Psoas muscle (tissue), 8 donors: ENCODE results near the gene TYROBP. TPM values are rescaled to one million over a fixed set of nuclear protein-coding genes. Genes with fewer than 3 reads are reported as not detected.
"Not testable (repeated sequence)": the region's sequence is repeated elsewhere in the genome, so short reads cannot be mapped to it uniquely, and the experiment has no call there.

ENCODE experiments used
- ATAC-seq, 4 donors: fragments of 200-7000 bp; cut with Tn5 transposase; one replicate each; pipeline ENCODE4 v1.9.1; 2020; ENCODE audit warnings: moderate library complexity in 3 of 4, mild to moderate bottlenecking in 2 of 4
- DNase-seq, 2 donors: peaks; one replicate each; pipeline ENCODE4 v3.0.0-alpha.2; 2020
- H3K27ac ChIP-seq: fragments of 200-600 bp; one replicate; pipeline ENCODE4 v1.8.0; 2022
- H3K27me3 ChIP-seq, 3 donors: fragments of 200-600 bp in 1 of 3; one replicate each; pipeline versions ENCODE4 v1.6.1 to v1.8.0; 2013 to 2022; ENCODE audit warnings: low read length in 2 of 3, mild to moderate bottlenecking in 2 of 3, moderate library complexity in 1 of 3; ENCODE audit not compliant: insufficient read depth in 3 of 3
- H3K36me3 ChIP-seq, 2 donors: fragments of 200-600 bp in 1 of 2; one replicate each; pipeline versions ENCODE4 v1.6.1 to v1.8.0; 2013 to 2022; ENCODE audit warnings: low read depth in 1 of 2, mild to moderate bottlenecking in 1 of 2, moderate library complexity in 1 of 2; ENCODE audit not compliant: insufficient read depth in 1 of 2
- H3K4me1 ChIP-seq: fragments of 200-600 bp; one replicate; pipeline ENCODE4 v1.8.0; 2022
- H3K4me3 ChIP-seq: fragments of 200-600 bp; one replicate; pipeline ENCODE4 v1.8.0; 2022; ENCODE audit warnings: mild to moderate bottlenecking
- H3K9me3 ChIP-seq: fragments of 200-600 bp; one replicate; pipeline ENCODE4 v1.8.0; 2022
- WGBS, 3 donors: extraction: QIAGEN DNeasy Blood & Tissue Kit; methylation state at CpG; one replicate each; pipeline versions ENCODE4 v1.1.6 to v1.1.7; 2013; 5-methylcytosine and 5-hydroxymethylcytosine counted together
- intact Hi-C, 2 donors: fragments of 100-400 bp; cut with DNase I; formaldehyde crosslinking; loops; one replicate each; pipeline versions ENCODE4 v1.11.0 to v1.14.2; 2022
- long read RNA-seq, 2 donors: library from polyadenylated mRNA; unstranded; transcript quantifications; one replicate each; pipeline ENCODE4 v2.0.0, GENCODE V29; 2021
- polyA plus RNA-seq, 3 donors: library from polyadenylated mRNA; stranded (reverse); fragments of 200-250 nt; gene quantifications; one replicate each; pipeline ENCODE4 v1.2.3, GENCODE V29; 2013
- total RNA-seq, 4 donors: library from RNA; stranded (reverse); fragmentation: NEBNext Ultra II Directional in 2 of 4; extraction: Animal tissue kit (Norgen Biotek cat#: 25700) in 2 of 4; gene quantifications; one replicate each; pipeline versions ENCODE4 v1.2.1 to v1.2.4, GENCODE V29; 2021 to 2023
- TF ChIP-seq, protein P1 (sequence below): fragments of 200-600 bp; IDR thresholded peaks from one replicate; pipeline ENCODE4 v1.8.0; 2022; ENCODE audit warnings: antibody characterized with exemption
- donor health status: healthy with polysubstance abuse.
- donor health status: DM: no; HTN: no; CAD: no; lungs with moderate emphysema.
- donor health status: Bipolar disorder and iron deficiency.
- donor health status: healthy.
- donor health status: DM: yes; HTN: yes; CAD: no.
- donor health status: DM: no; HTN: no; CAD: no.
- donor health status: DM: no; HTN: no; CAD: no.
- donor health status: DM: yes; HTN: yes; CAD: no.

The TYROBP gene
- total RNA-seq: 10 to 100 TPM in 3 of 4 donors, 1 to 10 TPM in 1; 9.4 to 22.1 (median 14.2) TPM
- polyA plus RNA-seq: 10 to 100 TPM in 2 of 3 donors, 1 to 10 TPM in 1; 7.8 to 19.1 (median 10.6) TPM
- long read RNA-seq, donor 1, partial matches to known transcripts: 4 of 7 reads
- long read RNA-seq, donor 1, other reads (novel, unspliced or antisense): 0 of 7 reads
- long read RNA-seq, donor 2, partial matches to known transcripts: 2 of 8 reads
- long read RNA-seq, donor 2, other reads (novel, unspliced or antisense): 1 of 8 reads

DNA sequence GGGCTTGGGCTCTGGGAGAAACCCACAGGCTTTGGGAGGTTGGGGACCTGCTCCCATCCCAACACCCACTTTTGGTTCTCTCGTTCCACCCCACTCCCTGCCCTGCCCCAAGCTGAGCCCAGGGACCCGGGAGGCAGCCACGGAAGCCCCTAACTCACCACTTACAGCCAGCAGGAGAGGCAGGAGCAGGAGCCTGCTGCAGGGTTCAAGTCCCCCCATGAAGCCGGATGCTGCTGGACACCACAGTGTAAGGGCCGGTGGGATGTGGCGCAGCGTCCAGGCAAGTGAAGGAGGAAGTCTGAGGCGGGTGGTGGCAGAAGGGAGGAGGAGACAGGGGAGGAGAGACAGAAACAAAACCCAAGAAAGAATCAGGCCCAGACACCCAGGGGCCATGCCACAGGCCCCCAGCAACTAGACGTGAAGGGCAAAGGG is at the start of gene TYROBP:
Gene TYROBP (minus strand): TSS at position 286 of the 432 bp plus-strand sequence. CDS start 67 bp downstream, at position 219.
- H3K27ac ChIP-seq: no peak within 1 kb of the TSS
- no peaks in the 10 kb centered on the region for H3K4me1 ChIP-seq
- intact Hi-C loops: no loop called here
- H3K4me3 ChIP-seq: peak within 1 kb of the TSS; percentile 42
- H3K27me3 ChIP-seq: no peaks in the 10 kb centered on the region
- WGBS, 3 donors: 52 to 62% (median 52%) methylated on average over 9 of the region's 9 CpGs
- no peaks in the 10 kb centered on the region for H3K36me3 ChIP-seq
- H3K9me3 ChIP-seq: no peaks in the 10 kb centered on the region
- DNase-seq: peak in 1 of 2 donors; percentile 67
- peak in 1 of 4 donors; percentile 42 for ATAC-seq
- TF ChIP-seq, protein P1, sequence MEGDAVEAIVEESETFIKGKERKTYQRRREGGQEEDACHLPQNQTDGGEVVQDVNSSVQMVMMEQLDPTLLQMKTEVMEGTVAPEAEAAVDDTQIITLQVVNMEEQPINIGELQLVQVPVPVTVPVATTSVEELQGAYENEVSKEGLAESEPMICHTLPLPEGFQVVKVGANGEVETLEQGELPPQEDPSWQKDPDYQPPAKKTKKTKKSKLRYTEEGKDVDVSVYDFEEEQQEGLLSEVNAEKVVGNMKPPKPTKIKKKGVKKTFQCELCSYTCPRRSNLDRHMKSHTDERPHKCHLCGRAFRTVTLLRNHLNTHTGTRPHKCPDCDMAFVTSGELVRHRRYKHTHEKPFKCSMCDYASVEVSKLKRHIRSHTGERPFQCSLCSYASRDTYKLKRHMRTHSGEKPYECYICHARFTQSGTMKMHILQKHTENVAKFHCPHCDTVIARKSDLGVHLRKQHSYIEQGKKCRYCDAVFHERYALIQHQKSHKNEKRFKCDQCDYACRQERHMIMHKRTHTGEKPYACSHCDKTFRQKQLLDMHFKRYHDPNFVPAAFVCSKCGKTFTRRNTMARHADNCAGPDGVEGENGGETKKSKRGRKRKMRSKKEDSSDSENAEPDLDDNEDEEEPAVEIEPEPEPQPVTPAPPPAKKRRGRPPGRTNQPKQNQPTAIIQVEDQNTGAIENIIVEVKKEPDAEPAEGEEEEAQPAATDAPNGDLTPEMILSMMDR: no peak

DNA sequence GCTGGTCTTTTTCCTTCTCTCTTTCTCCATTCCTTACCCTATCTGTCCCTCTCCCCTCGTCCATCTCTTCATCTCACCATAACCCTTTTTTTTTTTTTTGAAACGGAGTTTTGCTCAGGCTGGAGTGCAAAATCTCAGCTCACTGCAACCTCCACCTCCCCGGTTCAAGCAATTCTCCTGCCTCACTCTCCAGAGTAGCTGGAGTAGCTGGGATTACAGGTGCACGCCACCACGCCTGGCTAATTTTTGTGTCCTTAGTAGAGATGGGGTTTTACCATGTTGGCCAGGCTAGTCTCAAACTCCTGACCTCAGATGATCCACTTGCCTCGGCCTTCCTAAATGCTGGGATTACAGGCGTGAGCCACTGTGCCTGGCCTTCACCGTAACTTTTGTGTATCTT is 49.3 kb upstream of the TYROBP start:
- peaks cover 0 to 37% (median 16%) of the 10 kb centered on the region in 3 donors for H3K27me3 ChIP-seq
- intact Hi-C loops, H3K4me3 ChIP-seq, DNase-seq, H3K4me1 ChIP-seq, H3K9me3 ChIP-seq, H3K36me3 ChIP-seq, H3K27ac ChIP-seq, ATAC-seq: not testable (repeated sequence)
- 71 to 72% (median 71%) methylated on average over 8 of the region's 8 CpGs for WGBS, 3 donors

DNA sequence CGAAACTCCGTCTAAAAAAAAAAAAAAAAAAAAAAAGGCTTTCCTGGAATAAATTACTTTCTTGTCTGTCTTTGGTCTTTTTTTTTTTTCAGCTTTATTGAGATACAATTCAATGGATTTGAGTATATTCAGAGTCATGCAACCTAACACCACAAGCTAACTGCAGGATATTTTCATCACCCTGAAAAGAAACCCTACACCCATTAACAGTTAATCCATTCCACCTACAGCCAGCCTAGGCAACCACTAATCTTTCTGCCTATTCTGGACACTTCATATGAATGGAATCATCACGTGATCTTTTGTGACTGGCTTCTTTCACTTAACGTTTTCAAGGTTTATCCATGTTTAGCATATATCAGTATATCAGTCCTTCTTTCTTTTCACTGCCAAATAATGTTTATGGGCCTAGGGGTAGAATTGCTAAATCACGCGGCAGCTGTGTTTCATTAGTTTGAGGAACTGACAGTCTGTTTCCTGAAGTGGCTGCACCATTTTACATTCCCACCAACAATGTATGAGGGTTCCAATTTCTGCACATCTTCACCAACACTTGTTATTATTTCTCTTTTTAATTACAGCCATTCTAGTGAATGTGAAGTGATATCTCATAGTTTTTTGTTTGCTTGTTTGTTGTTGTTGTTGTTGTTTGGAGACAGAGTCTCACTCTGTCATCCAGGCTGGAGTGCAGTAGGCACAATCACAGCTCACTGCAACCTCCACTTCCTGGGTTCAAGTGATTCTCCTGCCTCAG is 48.0 kb upstream of the TYROBP start:
- Histone ChIP-seq H3K27me3 (peaks cover 0 to 33% (median 16%) of the 10 kb centered on the region in 3 donors), H3K4me3 (no peak overlapping the region), H3K27ac (no peak overlapping the region), H3K36me3 (no peaks in the 10 kb centered on the region), H3K9me3 (no peaks in the 10 kb centered on the region), H3K4me1 (no peaks in the 10 kb centered on the region)
- DNase-seq (no peak), ATAC-seq (no peak)
- intact Hi-C loops: no loop called here
- TF ChIP-seq, protein P1: no peak
- whole genome bisulfite sequencing, 3 donors: 70 to 77% (median 71%) methylated on average over 6 of the region's 6 CpGs

DNA sequence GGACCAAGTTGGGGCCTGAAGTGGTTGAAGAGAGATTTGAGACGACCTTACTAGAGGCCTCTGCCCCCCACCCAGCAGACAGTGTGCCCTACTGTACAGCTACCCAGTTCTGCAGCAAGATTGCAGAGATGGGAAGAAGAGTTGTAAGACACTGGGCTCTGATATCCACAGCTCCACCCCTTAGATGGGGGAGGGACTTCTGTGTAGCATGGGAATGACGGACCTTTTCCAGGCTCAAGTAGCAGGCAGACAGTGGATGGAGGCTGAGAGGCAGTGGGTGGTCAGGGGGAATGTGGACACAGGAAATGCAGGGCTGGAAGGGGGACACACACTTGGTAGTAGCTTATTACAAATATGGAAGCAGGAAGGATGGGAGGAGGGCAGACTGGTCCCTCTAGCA is 41.0 kb upstream of the TYROBP start:
- H3K27ac ChIP-seq: no peak overlapping the region
- TF ChIP-seq, protein P1: no peak
- H3K4me1 ChIP-seq: no peaks in the 10 kb centered on the region
- ATAC-seq (no peak), DNase-seq (no peak)
- H3K36me3 ChIP-seq: peaks cover 0 to 14% of the 10 kb centered on the region in 2 donors
- intact Hi-C loops: no loop called here
- H3K4me3 ChIP-seq: no peak overlapping the region
- no peaks in the 10 kb centered on the region for H3K27me3 ChIP-seq
- 25 to 30% (median 27%) methylated on average over 2 of the region's 2 CpGs for WGBS, 3 donors
- no peaks in the 10 kb centered on the region for H3K9me3 ChIP-seq

DNA sequence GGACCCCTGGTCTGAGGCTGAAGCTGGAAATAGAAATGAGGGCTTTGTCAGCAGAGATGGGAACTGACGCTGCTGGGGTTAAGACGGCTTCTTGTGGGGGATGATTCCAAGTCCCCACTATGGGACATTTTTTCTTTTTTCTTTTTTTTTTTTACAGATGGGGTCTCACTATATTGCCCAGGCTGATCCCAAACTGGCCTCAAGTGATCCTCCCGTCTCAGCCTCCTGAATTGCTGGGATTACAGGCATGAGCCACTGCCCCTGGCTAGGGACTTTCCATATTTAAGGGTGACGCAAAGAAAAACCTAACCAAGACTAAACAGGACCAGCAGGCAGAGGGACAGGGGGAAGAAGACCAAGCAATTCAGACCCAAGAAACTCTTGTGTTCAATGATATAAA is 38.1 kb upstream of the TYROBP start:
- Histone ChIP-seq H3K36me3 (peaks cover 0 to 38% of the 10 kb centered on the region in 2 donors), H3K27me3 (no peaks in the 10 kb centered on the region), H3K4me1 (no peaks in the 10 kb centered on the region), H3K27ac (no peak overlapping the region), H3K4me3 (no peak overlapping the region), H3K9me3 (no peaks in the 10 kb centered on the region)
- DNase-seq (no peak), ATAC-seq (no peak)
- 86 to 93% (median 90%) methylated on average over 4 of the region's 4 CpGs for WGBS, 3 donors
- intact Hi-C loops: no loop called here
- TF ChIP-seq, protein P1: no peak
